Progenitor cell of endocrine pancreas (in vitro differentiated cells): ENCODE measurements around the gene ZNF148. TPM values are rescaled to one million over a fixed set of nuclear protein-coding genes. Genes with fewer than 3 reads are reported as not detected.

Source experiments
- DNase-seq: peaks from one replicate; pipeline ENCODE4 v3.0.0; 2021; ENCODE audit warnings: low spot score; ENCODE audit not compliant: unreplicated experiment
- H3K27ac Mint-ChIP-seq: 2 replicates; pipeline ENCODE4 v1.8.0; 2021; ENCODE audit warnings: mild to moderate bottlenecking, moderate library complexity, mixed read lengths
- H3K27me3 Mint-ChIP-seq: 2 replicates; pipeline ENCODE4 v1.8.0; 2021; ENCODE audit warnings: mixed read lengths
- H3K36me3 Mint-ChIP-seq: 2 replicates; pipeline ENCODE4 v1.8.0; 2022; ENCODE audit warnings: mixed read lengths; ENCODE audit not compliant: insufficient read depth
- H3K4me1 Mint-ChIP-seq: 2 replicates; pipeline ENCODE4 v1.8.0; 2021; ENCODE audit warnings: low read depth, mixed read lengths
- H3K4me3 Mint-ChIP-seq: 2 replicates; pipeline ENCODE4 v1.8.0; 2021; ENCODE audit warnings: low read depth, mild to moderate bottlenecking, moderate library complexity, mixed read lengths
- H3K9me3 Mint-ChIP-seq: 2 replicates; pipeline ENCODE4 v1.8.0; 2021; ENCODE audit warnings: low read depth, mixed read lengths
- CTCF ChIP-seq: fragments of 200-600 bp; sonication (generic); IDR thresholded peaks from one replicate; pipeline ENCODE4 v1.5.0; 2021; ENCODE audit warnings: antibody characterized with exemption, mild to moderate bottlenecking; ENCODE audit not compliant: unreplicated experiment
- total RNA-seq: library from RNA; stranded (reverse); gene quantifications from 2 replicates; pipeline ENCODE4 v1.2.1, GENCODE V29; 2021

Gene ZNF148
- total RNA-seq, 1 donor from 2014 or later = 48.6 TPM

- peaks cover 4% of the 10 kb centered on the region for H3K4me1 Mint-ChIP-seq
- H3K27me3 Mint-ChIP-seq = no peaks in the 10 kb centered on the region
- H3K36me3 Mint-ChIP-seq = peaks cover 10% of the 10 kb centered on the region
- H3K9me3 Mint-ChIP-seq = no peaks in the 10 kb centered on the region
- no peak for TF ChIP-seq CTCF
- no peak overlapping the region for H3K27ac Mint-ChIP-seq
- DNase-seq = no peak
- H3K4me3 Mint-ChIP-seq = no peak overlapping the region
Measured at GRCh38 chr3:125186261-125186787, 188.8 kb downstream of the ZNF148 start.

GRCh38 chr3:125185805-125186204 lies 189.3 kb downstream of the ZNF148 start:
- Mint-ChIP-seq H3K36me3 (peaks cover 10% of the 10 kb centered on the region), H3K27ac (no peak overlapping the region), H3K27me3 (no peaks in the 10 kb centered on the region), H3K9me3 (no peaks in the 10 kb centered on the region), H3K4me1 (peaks cover 4% of the 10 kb centered on the region), H3K4me3 (no peak overlapping the region)
- TF ChIP-seq CTCF = no peak
- no peak for DNase-seq

- no peaks in the 10 kb centered on the region for H3K4me1 Mint-ChIP-seq
- no peaks in the 10 kb centered on the region for H3K9me3 Mint-ChIP-seq
- peaks cover 2% of the 10 kb centered on the region for H3K36me3 Mint-ChIP-seq
- TF ChIP-seq CTCF = no peak
- no peak overlapping the region for H3K27ac Mint-ChIP-seq
- DNase-seq = no peak
- H3K27me3 Mint-ChIP-seq = no peaks in the 10 kb centered on the region
- no peak overlapping the region for H3K4me3 Mint-ChIP-seq
Measured at GRCh38 chr3:125179884-125180240, 195.3 kb downstream of the ZNF148 start.

GRCh38 chr3:125179143-125179883 lies 195.8 kb downstream of the ZNF148 start:
- Mint-ChIP-seq H3K27me3 (no peaks in the 10 kb centered on the region), H3K4me1 (no peaks in the 10 kb centered on the region), H3K27ac (no peak overlapping the region)

GRCh38 chr3:125177746-125178145 lies 197.4 kb downstream of the ZNF148 start:
- Mint-ChIP-seq H3K4me1 (no peaks in the 10 kb centered on the region), H3K36me3 (peaks cover 14% of the 10 kb centered on the region), H3K27me3 (no peaks in the 10 kb centered on the region), H3K4me3 (no peak overlapping the region), H3K9me3 (peaks cover 17% of the 10 kb centered on the region), H3K27ac (no peak overlapping the region)
- no peak for TF ChIP-seq CTCF
- DNase-seq = no peak

More at GRCh38 chr3:125179143-125179883, 195.8 kb downstream of the ZNF148 start:
- Mint-ChIP-seq H3K4me3 (no peak overlapping the region), H3K9me3 (peaks cover 5% of the 10 kb centered on the region), H3K36me3 (peaks cover 5% of the 10 kb centered on the region)
- DNase-seq = no peak
- TF ChIP-seq CTCF = no peak

Other genes with a start within 250 kb of the ZNF148 start
- 9.2 and 10.7 TPM in 2 replicates for gene SLC12A8, start 162.6 kb downstream of the ZNF148 start, total RNA-seq
- 38.4 and 44.9 TPM in 2 replicates for gene SNX4, start 144.9 kb upstream of the ZNF148 start, total RNA-seq
- 17.5 and 18.2 TPM in 2 replicates for gene OSBPL11, start 220.2 kb upstream of the ZNF148 start, total RNA-seq